ENCODE measurements around the gene UXT.

- TF ChIP-seq, protein P1, sequence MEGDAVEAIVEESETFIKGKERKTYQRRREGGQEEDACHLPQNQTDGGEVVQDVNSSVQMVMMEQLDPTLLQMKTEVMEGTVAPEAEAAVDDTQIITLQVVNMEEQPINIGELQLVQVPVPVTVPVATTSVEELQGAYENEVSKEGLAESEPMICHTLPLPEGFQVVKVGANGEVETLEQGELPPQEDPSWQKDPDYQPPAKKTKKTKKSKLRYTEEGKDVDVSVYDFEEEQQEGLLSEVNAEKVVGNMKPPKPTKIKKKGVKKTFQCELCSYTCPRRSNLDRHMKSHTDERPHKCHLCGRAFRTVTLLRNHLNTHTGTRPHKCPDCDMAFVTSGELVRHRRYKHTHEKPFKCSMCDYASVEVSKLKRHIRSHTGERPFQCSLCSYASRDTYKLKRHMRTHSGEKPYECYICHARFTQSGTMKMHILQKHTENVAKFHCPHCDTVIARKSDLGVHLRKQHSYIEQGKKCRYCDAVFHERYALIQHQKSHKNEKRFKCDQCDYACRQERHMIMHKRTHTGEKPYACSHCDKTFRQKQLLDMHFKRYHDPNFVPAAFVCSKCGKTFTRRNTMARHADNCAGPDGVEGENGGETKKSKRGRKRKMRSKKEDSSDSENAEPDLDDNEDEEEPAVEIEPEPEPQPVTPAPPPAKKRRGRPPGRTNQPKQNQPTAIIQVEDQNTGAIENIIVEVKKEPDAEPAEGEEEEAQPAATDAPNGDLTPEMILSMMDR (IDR thresholded peaks at IDR 0.05; ENCODE audit: low read depth, low read length, missing input control) = peak; percentile 33
- TF ChIP-seq RXRA (IDR thresholded peaks at IDR 0.05) (no peak), TAF1 (conservative IDR thresholded peaks at IDR 0.05) (no peak), RAD21 (IDR thresholded peaks at IDR 0.05) (peak; percentile 68 to 76), YY1 (IDR thresholded peaks at IDR 0.05) (no peak), ATF3 (IDR thresholded peaks at IDR 0.05) (no peak), GABPA (IDR thresholded peaks at IDR 0.05 in 1 of 2, conservative IDR thresholded peaks at IDR 0.05 in 1 of 2) (no peak), REST (IDR thresholded peaks at IDR 0.05) (no peak), SP1 (IDR thresholded peaks at IDR 0.05) (no peak), HNF4A (conservative IDR thresholded peaks at IDR 0.05) (no peak), JUND (IDR thresholded peaks at IDR 0.05) (no peak), HNF4G (IDR thresholded peaks at IDR 0.05) (no peak), ZBTB33 (IDR thresholded peaks at IDR 0.05) (no peak)
- TF ChIP-seq, protein P2, sequence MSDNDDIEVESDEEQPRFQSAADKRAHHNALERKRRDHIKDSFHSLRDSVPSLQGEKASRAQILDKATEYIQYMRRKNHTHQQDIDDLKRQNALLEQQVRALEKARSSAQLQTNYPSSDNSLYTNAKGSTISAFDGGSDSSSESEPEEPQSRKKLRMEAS (IDR thresholded peaks at IDR 0.05) = no peak
Observed at GRCh38 chrX:47643926-47644325, 15.1 kb downstream of the UXT start.

All from liver (tissue), 3 donors.